ENCODE data around the gene AUH. TPM values are rescaled to one million over a fixed set of nuclear protein-coding genes. Genes with fewer than 3 reads are reported as not detected.

The AUH gene
- total and polyA plus RNA-seq, 12 donors = 16.3 to 56.3 (median 44.2) TPM

DNA sequence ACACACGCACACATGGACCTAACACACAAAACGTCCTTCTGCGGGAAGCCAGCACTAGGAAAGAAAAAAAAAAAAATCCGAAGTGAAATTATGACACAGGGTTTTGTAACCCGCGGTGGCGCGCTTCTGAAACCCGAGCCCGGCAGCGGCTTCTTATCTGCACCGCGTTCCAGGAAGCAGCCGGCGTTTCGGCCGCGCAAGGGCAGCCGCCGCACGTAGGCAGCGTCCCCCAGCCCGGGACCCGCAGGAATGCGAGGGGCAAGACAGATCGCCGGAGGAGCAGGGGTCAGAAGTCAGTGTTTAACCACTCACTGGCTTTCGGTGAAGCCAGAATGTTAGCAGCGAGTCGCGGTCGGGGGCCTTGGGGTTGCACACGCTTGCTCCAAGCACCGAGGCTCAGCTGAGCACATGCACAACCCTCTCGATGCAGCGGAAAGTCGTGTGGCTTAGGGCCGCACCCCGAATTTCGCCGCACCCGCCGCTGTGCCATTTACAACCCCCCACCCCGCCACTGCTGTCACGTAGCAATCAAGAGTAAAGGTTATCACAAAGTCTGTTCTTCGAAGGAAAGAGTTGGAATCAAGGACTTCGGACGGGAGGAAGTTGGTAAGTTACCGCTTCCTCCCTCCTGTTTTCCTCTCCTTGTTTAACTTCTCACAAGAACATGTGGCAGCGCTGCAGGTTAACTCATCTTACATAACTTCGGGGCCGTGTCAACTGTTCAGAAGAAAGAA lies 167.9 kb downstream of the AUH start:
- peak; percentile 57 to 84 (median 74) for ATAC-seq
- intact Hi-C loops (cut with DNase I) = loop anchor here (1.0 to 10.0 kb wide), 17 partner anchors 61 to 272 kb away; partner anchors contain the start of genes NFIL3 (in 4 of the 10) and AUH (in 3 of the 10)
- peak in 1 of 9 donors; percentile 29 for TF ChIP-seq CTCF (IDR thresholded peaks at IDR 0.05)

GRCh38 chr9:91193087-91193657 lies 168.5 kb downstream of the AUH start:
- 0 to 1% methylated on average over 38 of the region's 38 CpGs for WGBS, 2 donors
- Histone ChIP-seq H3K4me3 (peak overlapping the region in 9 of 10 donors; percentile 28 to 60 (median 53)), H3K27ac (peak overlapping the region; percentile 90 to 100 (median 98)), H3K27me3 (no peaks in the 10 kb centered on the region), H3K9me3 (peaks cover 0 to 4% (median 0%) of the 10 kb centered on the region in 11 donors), H3K36me3 (no peaks in the 10 kb centered on the region), H3K4me1 (peaks cover 0 to 66% (median 49%) of the 10 kb centered on the region in 9 donors)
- peak in 6 of 9 donors; percentile 4 to 36 (median 18) for TF ChIP-seq CTCF (IDR thresholded peaks at IDR 0.05)
- intact Hi-C loops (cut with DNase I) = loop anchor here (1.0 to 10.0 kb wide), 16 partner anchors 62 to 271 kb away; partner anchors contain the start of genes NFIL3 (in 4 of the 10) and AUH (in 3 of the 10)
- peak; percentile 84 to 95 (median 94) for ATAC-seq
- DNase-seq = peak; percentile 78 to 88

More for the DNA sequence above, 167.9 kb downstream of the AUH start:
- 4% methylated on average over 52 of the region's 52 CpGs for WGBS, 2 donors
- H3K27me3 ChIP-seq = no peaks in the 10 kb centered on the region
- H3K4me3 ChIP-seq = peak overlapping the region in 9 of 10 donors; percentile 28 to 60 (median 53)
- H3K36me3 ChIP-seq = no peaks in the 10 kb centered on the region
- peaks cover 0 to under 1% (median 0%) of the 10 kb centered on the region in 11 donors for H3K9me3 ChIP-seq
- peak; percentile 83 to 85 for DNase-seq
- H3K27ac ChIP-seq = peak overlapping the region; percentile 90 to 100 (median 98)
- peaks cover 0 to 72% (median 48%) of the 10 kb centered on the region in 9 donors for H3K4me1 ChIP-seq

GRCh38 chr9:91192381-91193086 lies 169.2 kb downstream of the AUH start:
- TF ChIP-seq CTCF (IDR thresholded peaks at IDR 0.05) = no peak

More at GRCh38 chr9:91192381-91193086, 169.2 kb downstream of the AUH start:
- intact Hi-C loops (cut with DNase I) = loop anchor here (1.0 to 10.0 kb wide), 16 partner anchors 62 to 270 kb away; partner anchors contain the start of genes NFIL3 (in 4 of the 10) and AUH (in 3 of the 10)
- ATAC-seq (peak in 5 of 8 donors; percentile 31 to 51 (median 43)), DNase-seq (no peak)
- peaks cover 0 to 4% (median 0%) of the 10 kb centered on the region in 11 donors for H3K9me3 ChIP-seq
- H3K36me3 ChIP-seq = no peaks in the 10 kb centered on the region
- H3K27ac ChIP-seq = peak overlapping the region; percentile 90 to 100 (median 98)
- peak overlapping the region in 8 of 10 donors; percentile 28 to 60 (median 55) for H3K4me3 ChIP-seq
- H3K27me3 ChIP-seq = no peaks in the 10 kb centered on the region
- 14 to 18% methylated on average over 7 of the region's 7 CpGs for WGBS, 2 donors
- H3K4me1 ChIP-seq = peaks cover 0 to 67% (median 49%) of the 10 kb centered on the region in 9 donors

Data from heart right ventricle (tissue), 16 donors.